Skeletal muscle tissue (tissue), 4 donors: ENCODE measurements around the gene VPS52. TPM values are rescaled to one million over a fixed set of nuclear protein-coding genes. Genes with fewer than 3 reads are reported as not detected.

Experiments used
- H3K27ac ChIP-seq: one replicate; pipeline ENCODE4 v1.7.0; 2013; ENCODE audit warnings: mild to moderate bottlenecking, low read depth, low read length, inconsistent platforms
- H3K27me3 ChIP-seq, 3 donors: one replicate each; pipeline ENCODE4 v1.7.0; 2013; ENCODE audit warnings: low read length in 3 of 3; ENCODE audit not compliant: control insufficient read depth in 3 of 3, insufficient read depth in 3 of 3
- H3K36me3 ChIP-seq, 3 donors: one replicate each; pipeline ENCODE4 v1.7.0; 2013; ENCODE audit warnings: low read length in 3 of 3; ENCODE audit not compliant: control insufficient read depth in 3 of 3, insufficient read depth in 3 of 3
- H3K4me1 ChIP-seq, 3 donors: one replicate each; pipeline ENCODE4 v1.7.0; 2013; ENCODE audit warnings: low read length in 3 of 3, mild to moderate bottlenecking in 3 of 3; ENCODE audit not compliant: control insufficient read depth in 3 of 3, insufficient read depth in 3 of 3
- H3K4me3 ChIP-seq, 3 donors: one replicate each; pipeline ENCODE4 v1.7.0; 2013; ENCODE audit warnings: low read length in 3 of 3
- H3K9ac ChIP-seq, 3 donors: one replicate each; pipeline ENCODE4 v1.7.0; 2013; ENCODE audit warnings: low read length in 3 of 3, mild to moderate bottlenecking in 3 of 3, moderate library complexity in 2 of 3, low read depth in 1 of 3
- H3K9me3 ChIP-seq, 3 donors: one replicate each; pipeline ENCODE4 v1.7.0; 2013; ENCODE audit warnings: low read length in 3 of 3; ENCODE audit not compliant: control insufficient read depth in 3 of 3
- total RNA-seq: library from RNA; depleted of rRNA; stranded (reverse); fragments of >200 nt; gene quantifications from one replicate; pipeline ENCODE4 v1.2.3, GENCODE V29; 2014
- donor health status: Osteomylitis.

The VPS52 gene
- total RNA-seq, 1 donor from 2014 or later, result 43.8 TPM

DNA sequence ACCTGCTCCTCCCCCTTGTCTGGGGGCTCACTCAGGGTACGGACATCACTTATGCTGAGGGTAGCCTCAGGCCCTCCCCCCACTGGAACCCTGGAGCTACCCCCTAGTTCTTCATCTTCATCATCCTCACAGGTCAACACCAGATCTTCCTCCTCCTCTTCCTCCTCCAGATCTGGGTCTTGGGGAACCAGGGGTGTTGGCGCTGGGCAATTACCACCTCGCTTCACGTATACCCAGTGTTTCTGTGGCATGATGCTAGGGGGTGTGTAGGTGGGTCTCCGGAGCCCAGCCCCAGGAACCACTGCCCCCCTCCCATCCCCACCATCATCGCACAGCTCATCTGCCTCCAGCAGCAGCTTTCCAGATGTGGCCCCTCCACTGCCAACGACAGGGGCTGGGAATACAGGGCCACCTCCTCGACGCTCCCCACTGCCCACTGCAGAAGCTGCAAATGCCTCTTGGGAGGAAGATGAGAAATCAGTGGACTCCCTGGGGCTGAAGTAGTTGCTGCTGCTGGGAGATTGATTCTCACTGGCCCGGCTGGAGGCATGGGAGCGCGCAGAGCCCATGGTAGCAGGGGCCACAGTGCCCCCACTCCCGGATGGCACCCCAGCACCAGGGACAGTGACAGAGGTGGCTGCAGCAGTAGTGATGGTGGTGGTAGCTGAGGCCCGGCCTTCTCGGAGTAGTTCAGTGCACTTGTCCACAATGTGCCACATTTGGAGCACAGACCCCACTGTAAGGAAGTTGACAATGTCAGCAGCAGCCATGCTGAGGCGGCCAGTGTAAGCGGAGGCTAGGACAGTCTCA is 44.3 kb upstream of the VPS52 start:
- Histone ChIP-seq H3K4me3 (no peak overlapping the region), H3K27me3 (no peaks in the 10 kb centered on the region), H3K9ac (peak overlapping the region in 1 of 3 donors; percentile 57), H3K36me3 (peaks cover 24 to 30% (median 25%) of the 10 kb centered on the region in 3 donors), H3K9me3 (no peaks in the 10 kb centered on the region), H3K4me1 (peaks cover 49 to 78% (median 52%) of the 10 kb centered on the region in 3 donors), H3K27ac (no peak overlapping the region)

DNA sequence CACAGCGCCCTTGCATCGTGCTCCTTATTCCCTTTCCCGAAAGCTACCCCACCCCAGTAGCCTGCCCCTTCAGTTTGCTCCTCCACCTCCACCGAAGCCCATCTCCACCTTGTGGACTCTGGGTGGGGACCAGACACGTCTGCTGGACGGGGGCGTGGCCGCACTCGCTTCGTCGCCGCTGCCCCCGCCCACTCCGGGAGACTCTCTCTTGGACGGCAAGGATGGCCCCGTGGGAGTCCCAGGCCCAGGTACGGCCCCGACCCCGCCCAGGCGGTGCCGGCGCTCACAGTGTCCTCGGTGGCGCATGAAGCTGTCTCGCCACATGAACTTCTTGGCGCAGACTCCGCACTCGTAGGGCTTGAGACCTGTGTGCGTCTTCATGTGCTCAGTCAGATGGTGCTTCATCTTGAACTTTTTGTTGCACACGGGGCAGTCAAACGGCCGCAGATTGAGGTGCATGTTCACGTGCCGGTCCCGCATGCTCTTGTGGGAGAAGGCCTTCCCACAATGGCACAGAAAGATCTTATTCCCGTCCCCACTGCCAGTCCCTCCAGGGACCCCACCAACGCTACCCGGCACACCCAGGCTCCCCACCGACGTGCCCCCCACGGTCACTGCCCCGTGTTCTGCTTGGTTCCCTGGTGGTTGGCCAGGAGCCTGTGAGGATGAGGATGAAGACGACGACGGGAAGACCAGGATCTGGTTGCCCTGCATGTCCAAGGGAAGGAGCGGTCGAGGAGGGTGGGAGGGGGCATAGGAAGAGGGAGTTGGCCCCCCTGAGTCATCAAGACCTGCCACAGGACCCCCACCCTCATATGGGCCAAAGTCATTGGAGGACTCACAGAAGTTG is 43.5 kb upstream of the VPS52 start:
- H3K9me3 ChIP-seq, result no peaks in the 10 kb centered on the region
- H3K27ac ChIP-seq, result peak overlapping the region; percentile 91
- H3K27me3 ChIP-seq, result no peaks in the 10 kb centered on the region
- H3K36me3 ChIP-seq, result peaks cover 16 to 22% (median 17%) of the 10 kb centered on the region in 3 donors
- H3K4me3 ChIP-seq, result peak overlapping the region; percentile 92 to 99 (median 96)
- H3K9ac ChIP-seq, result peak overlapping the region in 2 of 3 donors; percentile 96 to 97
- peaks cover 40 to 69% (median 44%) of the 10 kb centered on the region in 3 donors for H3K4me1 ChIP-seq

DNA sequence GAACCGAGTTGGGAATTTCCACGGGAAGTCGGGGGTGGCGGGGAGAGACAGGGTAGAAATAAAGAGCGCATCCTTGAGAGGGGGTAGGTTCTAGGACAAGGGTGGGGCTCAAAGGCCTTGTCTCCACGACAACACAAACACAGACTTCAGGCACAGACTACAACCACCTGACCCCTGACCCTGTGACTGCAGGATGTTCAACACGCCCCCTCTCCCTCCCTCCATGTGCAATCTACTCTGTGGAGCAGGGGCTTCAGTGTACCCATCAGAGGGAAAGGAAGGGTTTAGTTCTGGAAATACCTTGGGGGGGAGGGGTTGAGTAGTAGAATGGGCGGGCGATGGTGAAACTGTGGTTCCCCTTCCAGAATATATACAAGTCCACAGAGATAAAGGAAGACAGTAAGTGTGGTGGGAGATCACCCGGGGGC is 42.9 kb upstream of the VPS52 start:
- no peaks in the 10 kb centered on the region for H3K9me3 ChIP-seq
- peaks cover 9 to 15% (median 11%) of the 10 kb centered on the region in 3 donors for H3K36me3 ChIP-seq
- peak overlapping the region; percentile 92 to 99 (median 96) for H3K4me3 ChIP-seq
- peak overlapping the region in 2 of 3 donors; percentile 96 to 97 for H3K9ac ChIP-seq
- peak overlapping the region; percentile 91 for H3K27ac ChIP-seq
- no peaks in the 10 kb centered on the region for H3K27me3 ChIP-seq
- peaks cover 38 to 64% (median 38%) of the 10 kb centered on the region in 3 donors for H3K4me1 ChIP-seq

DNA sequence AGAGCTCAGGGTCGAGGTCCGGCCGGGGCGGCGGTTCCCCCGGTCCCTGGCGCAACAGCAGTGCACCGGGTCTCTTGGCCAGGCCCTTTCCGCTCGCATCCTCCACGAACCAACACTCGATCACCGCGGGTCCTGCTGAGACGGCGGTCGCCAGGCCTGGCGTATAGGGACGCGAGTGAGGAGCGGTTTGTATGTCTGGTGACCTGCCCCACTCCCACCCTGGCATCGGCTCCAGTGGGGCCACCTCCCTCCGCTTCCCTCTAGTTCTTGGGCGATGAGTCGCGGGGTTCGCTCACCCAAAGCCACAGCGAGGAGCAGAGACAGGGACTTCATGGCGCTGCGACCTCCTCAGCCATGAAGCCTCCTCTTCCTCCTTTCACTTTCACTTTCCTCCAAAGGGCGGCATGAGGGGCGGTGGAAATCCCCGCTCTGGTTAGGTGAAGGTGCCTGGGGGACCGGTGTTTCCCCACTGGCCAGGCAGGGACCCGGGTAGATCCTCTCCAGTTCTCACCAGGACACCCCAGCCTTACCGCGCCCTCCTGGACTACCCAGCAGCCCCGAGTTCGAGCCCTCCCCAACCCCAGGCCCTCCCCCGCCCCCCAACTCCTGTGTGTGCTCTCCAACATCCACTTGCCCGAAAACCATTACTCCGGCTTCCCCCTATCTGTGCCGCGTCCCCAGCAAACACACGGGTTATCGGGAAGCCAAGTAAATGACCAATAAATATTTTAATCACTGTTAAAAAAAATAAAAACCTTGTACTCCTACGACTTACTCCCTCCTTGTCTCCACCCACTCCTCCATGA is 42.2 kb upstream of the VPS52 start, which contains the start of gene TAPBP:
Gene TAPBP (minus strand): TSS at position 370 of the 806 bp plus-strand sequence. CDS start 37 bp downstream, at position 333.
- Histone ChIP-seq H3K4me3 (peak within 1 kb of the TSS; percentile 92 to 99 (median 96)), H3K4me1 (peaks cover 38 to 59% (median 38%) of the 10 kb centered on the region in 3 donors), H3K9me3 (no peaks in the 10 kb centered on the region), H3K27ac (peak within 1 kb of the TSS; percentile 91), H3K27me3 (no peaks in the 10 kb centered on the region), H3K9ac (peak within 1 kb of the TSS; percentile 95 to 97 (median 96)), H3K36me3 (peaks cover 5 to 9% (median 5%) of the 10 kb centered on the region in 3 donors)

DNA sequence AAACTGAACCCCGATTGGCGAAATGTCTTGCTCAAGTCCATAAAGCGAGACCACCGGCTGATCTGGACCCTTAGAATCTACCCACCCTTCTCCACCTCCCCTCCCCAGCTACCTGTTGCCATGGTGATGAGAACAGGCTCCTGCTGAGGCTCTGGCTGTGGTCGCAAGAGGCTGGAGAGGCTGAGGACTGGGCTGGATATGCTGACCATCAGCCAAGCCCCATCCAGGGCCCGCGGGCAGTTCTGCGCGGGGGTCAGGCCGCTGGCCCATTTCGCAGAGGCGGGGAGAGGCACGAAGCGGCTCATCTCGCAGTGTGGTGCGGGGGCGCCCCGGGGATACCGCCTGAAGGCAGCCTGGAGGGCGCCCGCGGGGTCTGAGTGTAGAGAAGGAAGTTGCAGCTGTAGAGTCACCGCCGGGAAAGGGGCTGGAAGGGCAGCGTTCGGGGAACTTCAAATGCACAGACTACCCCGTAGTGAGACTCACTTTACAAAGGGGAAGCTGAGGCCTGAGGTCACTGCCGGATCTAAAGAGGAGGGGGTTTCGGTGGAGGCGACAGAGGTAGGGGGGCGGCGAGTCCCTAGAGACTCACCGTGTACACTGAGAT is 41.5 kb upstream of the VPS52 start:
- peak overlapping the region; percentile 91 for H3K27ac ChIP-seq
- peak overlapping the region; percentile 95 to 97 (median 96) for H3K9ac ChIP-seq
- no peaks in the 10 kb centered on the region for H3K27me3 ChIP-seq
- H3K9me3 ChIP-seq, result no peaks in the 10 kb centered on the region
- H3K4me3 ChIP-seq, result peak overlapping the region; percentile 92 to 99 (median 96)
- H3K36me3 ChIP-seq, result peaks cover 0 to 7% (median 4%) of the 10 kb centered on the region in 3 donors
- H3K4me1 ChIP-seq, result peaks cover 30 to 52% (median 31%) of the 10 kb centered on the region in 3 donors

DNA sequence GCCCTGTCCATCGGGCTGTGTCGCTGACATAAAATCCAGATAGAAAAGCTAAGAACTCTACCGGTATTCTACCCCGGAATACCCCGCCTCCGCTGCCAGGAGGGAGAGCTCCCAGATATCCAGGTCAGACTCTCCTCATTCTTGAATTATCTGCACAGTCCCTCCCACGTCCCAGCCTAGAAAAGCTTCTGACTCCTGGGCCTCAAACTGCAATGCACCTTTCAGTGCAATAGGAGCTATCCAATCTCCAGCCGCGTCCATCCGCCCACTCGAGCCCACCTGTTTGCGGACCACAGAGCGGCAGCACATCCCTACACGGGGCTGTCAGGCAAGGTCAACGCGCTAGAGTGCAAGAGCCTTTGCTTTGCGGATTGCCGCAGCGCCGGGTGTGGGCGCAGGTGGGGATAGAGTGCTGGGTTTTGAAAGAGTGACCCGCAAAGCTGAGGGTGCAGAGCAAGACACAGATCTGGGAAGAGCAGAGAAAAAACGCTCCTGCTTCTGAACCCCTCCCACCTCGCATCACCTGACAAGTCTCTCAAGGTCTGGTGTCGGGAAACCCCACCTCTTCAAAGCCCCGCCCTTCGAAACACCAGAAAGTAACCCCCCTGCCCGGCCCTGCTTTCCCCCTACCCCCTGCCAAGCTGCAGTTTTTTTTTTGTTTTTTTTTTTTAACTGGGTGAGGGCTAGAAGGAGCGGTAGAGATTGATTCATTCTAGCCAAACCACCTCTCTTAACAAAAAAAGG is 40.9 kb upstream of the VPS52 start:
- Histone ChIP-seq H3K4me3 (peak overlapping the region; percentile 92 to 99 (median 96)), H3K27me3 (no peaks in the 10 kb centered on the region), H3K36me3 (peaks cover 0 to 7% (median 5%) of the 10 kb centered on the region in 3 donors), H3K27ac (peak overlapping the region; percentile 91), H3K4me1 (peaks cover 28 to 50% (median 29%) of the 10 kb centered on the region in 3 donors), H3K9ac (peak overlapping the region; percentile 95 to 97 (median 96)), H3K9me3 (no peaks in the 10 kb centered on the region)

DNA sequence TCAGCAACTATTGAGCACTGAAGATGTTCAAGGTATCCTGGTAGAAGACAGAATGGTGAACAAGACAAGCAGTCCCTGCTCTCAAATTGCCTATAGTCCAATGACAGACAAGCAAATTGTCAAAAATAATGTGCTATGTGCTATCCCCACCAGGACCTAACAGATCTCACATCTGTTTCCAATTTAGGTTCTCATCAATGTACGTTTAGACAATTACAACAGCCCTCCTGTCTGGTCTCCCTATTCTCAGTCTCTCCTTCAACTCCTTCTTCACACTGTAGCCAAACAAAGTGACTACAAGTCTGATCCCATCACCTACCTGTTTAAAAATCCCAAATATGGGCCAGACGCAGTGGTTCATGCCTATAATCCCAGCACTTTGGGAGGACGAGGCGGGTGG is 34.7 kb upstream of the VPS52 start:
- Histone ChIP-seq H3K9ac (no peak overlapping the region), H3K4me1 (no peaks in the 10 kb centered on the region), H3K9me3 (no peaks in the 10 kb centered on the region), H3K27me3 (no peaks in the 10 kb centered on the region), H3K36me3 (peaks cover 14 to 21% (median 21%) of the 10 kb centered on the region in 3 donors), H3K27ac (no peak overlapping the region), H3K4me3 (no peak overlapping the region)

DNA sequence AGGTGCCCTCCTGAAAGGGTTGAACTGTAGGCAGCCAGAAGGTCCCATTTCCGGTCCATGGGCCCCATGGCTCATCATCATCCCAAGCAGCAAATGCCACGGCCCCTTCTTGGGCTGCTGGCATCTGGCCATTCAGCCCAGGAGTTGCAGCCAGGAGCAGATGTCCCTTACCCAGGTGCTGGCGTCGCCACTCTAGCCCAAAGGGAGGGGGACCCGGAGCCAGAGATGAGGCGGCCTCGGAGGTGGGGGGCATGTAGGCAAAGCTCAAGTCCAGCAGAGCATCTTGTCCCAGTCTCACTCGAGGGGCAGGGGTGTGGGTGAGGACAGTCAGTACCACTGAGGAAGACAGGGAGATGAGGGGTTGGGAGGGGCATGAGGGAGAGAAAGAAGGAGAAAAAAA is 33.4 kb upstream of the VPS52 start:
- Histone ChIP-seq H3K36me3 (peaks cover 12 to 21% (median 21%) of the 10 kb centered on the region in 3 donors), H3K27ac (no peak overlapping the region), H3K4me3 (no peak overlapping the region), H3K9ac (no peak overlapping the region), H3K9me3 (no peaks in the 10 kb centered on the region), H3K27me3 (no peaks in the 10 kb centered on the region), H3K4me1 (peaks cover 1 to 2% (median 1%) of the 10 kb centered on the region in 3 donors)
